ENCODE results near the gene SENP5.
"Not testable (repeated sequence)": the region's sequence is repeated elsewhere in the genome, so short reads cannot be mapped to it uniquely, and the experiment has no call there.

Gene SENP5, protein sequence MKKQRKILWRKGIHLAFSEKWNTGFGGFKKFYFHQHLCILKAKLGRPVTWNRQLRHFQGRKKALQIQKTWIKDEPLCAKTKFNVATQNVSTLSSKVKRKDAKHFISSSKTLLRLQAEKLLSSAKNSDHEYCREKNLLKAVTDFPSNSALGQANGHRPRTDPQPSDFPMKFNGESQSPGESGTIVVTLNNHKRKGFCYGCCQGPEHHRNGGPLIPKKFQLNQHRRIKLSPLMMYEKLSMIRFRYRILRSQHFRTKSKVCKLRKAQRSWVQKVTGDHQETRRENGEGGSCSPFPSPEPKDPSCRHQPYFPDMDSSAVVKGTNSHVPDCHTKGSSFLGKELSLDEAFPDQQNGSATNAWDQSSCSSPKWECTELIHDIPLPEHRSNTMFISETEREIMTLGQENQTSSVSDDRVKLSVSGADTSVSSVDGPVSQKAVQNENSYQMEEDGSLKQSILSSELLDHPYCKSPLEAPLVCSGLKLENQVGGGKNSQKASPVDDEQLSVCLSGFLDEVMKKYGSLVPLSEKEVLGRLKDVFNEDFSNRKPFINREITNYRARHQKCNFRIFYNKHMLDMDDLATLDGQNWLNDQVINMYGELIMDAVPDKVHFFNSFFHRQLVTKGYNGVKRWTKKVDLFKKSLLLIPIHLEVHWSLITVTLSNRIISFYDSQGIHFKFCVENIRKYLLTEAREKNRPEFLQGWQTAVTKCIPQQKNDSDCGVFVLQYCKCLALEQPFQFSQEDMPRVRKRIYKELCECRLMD

GRCh38 chr3:196867507-196868296 is at the start of gene SENP5:
Gene SENP5 (plus strand): TSS chr3:196867920. CDS start chr3:196885182, 17,262 bp downstream.
- peak within 1 kb of the TSS; percentile 96 for H3K4me3 ChIP-seq (ENCODE audit: low read depth, low read length)
- TF ChIP-seq MAX (IDR thresholded peaks at IDR 0.05; ENCODE audit: low read depth, low read length) (peak; percentile 42; the same call in 1 of the 2 replicates), POLR2A (IDR thresholded peaks at IDR 0.05; ENCODE audit: extremely low read depth, insufficient read length) (peak; percentile 85), MYC (IDR thresholded peaks at IDR 0.05; ENCODE audit: low read depth, low read length) (peak; percentile 51; the same call in 1 of the 2 replicates), CTCF (IDR thresholded peaks at IDR 0.05; ENCODE audit: low read depth, low read length) (no peak)
- DNase-seq (ENCODE audit: low read depth), result peak; percentile 94

GRCh38 chr3:196821806-196822355 is 45.8 kb upstream of the SENP5 start:
- TF ChIP-seq MYC (IDR thresholded peaks at IDR 0.05; ENCODE audit: low read depth, low read length) (no peak), CTCF (IDR thresholded peaks at IDR 0.05; ENCODE audit: low read depth, low read length) (no peak), POLR2A (IDR thresholded peaks at IDR 0.05; ENCODE audit: extremely low read depth, insufficient read length) (no peak), MAX (IDR thresholded peaks at IDR 0.05; ENCODE audit: low read depth, low read length) (no peak)
- no peak for DNase-seq (ENCODE audit: low read depth)

GRCh38 chr3:196829651-196830050 is 38.1 kb upstream of the SENP5 start:
- DNase-seq (ENCODE audit: low read depth), result not testable (repeated sequence)

More at GRCh38 chr3:196821806-196822355, 45.8 kb upstream of the SENP5 start:
- H3K4me3 ChIP-seq (ENCODE audit: low read depth, low read length), result no peak overlapping the region

GRCh38 chr3:196835086-196835485 is 32.6 kb upstream of the SENP5 start:
- no peak overlapping the region for H3K4me3 ChIP-seq (ENCODE audit: low read depth, low read length)
- TF ChIP-seq CTCF (IDR thresholded peaks at IDR 0.05; ENCODE audit: low read depth, low read length), result no peak
- no peak for DNase-seq (ENCODE audit: low read depth)

More at GRCh38 chr3:196829651-196830050, 38.1 kb upstream of the SENP5 start:
- H3K4me3 ChIP-seq (ENCODE audit: low read depth, low read length), result not testable (repeated sequence)

DNA sequence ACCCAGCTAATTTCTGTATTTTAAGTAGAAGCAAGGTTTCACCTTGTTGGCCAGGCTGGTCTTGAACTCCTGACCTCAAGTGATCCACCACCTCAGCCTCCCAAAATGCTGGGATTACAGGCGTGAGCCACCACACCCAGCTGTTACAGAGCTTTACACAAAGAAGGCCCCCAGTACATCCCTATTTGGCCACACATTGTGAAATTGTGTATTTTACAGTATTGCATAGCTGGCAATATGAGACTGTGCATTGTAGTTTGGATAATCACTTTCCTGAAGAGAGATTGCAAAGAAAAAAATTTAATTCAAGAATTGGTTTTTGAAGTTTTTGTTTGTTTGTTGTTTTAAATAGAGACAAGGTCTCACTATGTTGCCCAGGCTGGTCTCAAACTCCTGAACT is 31.1 kb upstream of the SENP5 start:
- DNase-seq (ENCODE audit: low read depth); H3K4me3 ChIP-seq (ENCODE audit: low read depth, low read length): not testable (repeated sequence)

- DNase-seq (ENCODE audit: low read depth), result peak; percentile 78
- H3K4me3 ChIP-seq (ENCODE audit: low read depth, low read length), result no peak overlapping the region
- 0 out of 2 replicates have a peak, but pooled peaks have one; percentile 17 for TF ChIP-seq MAX (IDR thresholded peaks at IDR 0.05; ENCODE audit: low read depth, low read length)
- TF ChIP-seq POLR2A (IDR thresholded peaks at IDR 0.05; ENCODE audit: extremely low read depth, insufficient read length), result no peak
- 0 out of 2 replicates have a peak, but pooled peaks have one; percentile 31 for TF ChIP-seq MYC (IDR thresholded peaks at IDR 0.05; ENCODE audit: low read depth, low read length)
- TF ChIP-seq CTCF (IDR thresholded peaks at IDR 0.05; ENCODE audit: low read depth, low read length), result peak; percentile 92
Measured at GRCh38 chr3:196837819-196838420, 29.8 kb upstream of the SENP5 start.

DNA sequence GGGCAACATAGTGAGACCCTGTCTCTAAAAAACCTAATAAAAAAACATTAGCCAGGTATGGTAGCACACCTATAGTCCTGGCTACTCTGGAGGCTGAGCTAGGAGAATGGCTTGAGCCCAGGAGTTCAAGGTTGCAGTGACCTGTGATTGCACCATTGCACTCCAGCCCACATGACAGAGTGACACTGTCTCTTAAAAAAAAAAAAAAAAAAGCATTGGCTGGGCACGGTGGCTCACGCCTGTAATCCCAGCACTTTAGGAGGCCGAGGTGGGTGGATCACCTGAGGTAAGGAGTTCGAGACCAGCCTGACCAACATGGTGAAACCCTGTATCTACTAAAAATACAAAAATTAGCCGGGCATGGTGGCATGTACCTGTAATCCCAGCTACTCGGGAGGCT is 28.4 kb upstream of the SENP5 start:
- DNase-seq (ENCODE audit: low read depth); H3K4me3 ChIP-seq (ENCODE audit: low read depth, low read length): not testable (repeated sequence)
